22Rv1 (cell line): ENCODE results near the gene ZNF394.

Experiments used
- CTCF ChIP-seq: fragments of 450-650 bp; IDR thresholded peaks from 2 replicates; pipeline ENCODE4 v1.5.1; 2017; ENCODE audit warnings: mild to moderate bottlenecking
- ZFX ChIP-seq: fragments of 450-650 bp; IDR thresholded peaks from 2 replicates; pipeline ENCODE4 v1.6.1; 2017; ENCODE audit warnings: antibody characterized with exemption, borderline replicate concordance

GRCh38 chr7:99500637-99501009 lies 542 bp upstream of the ZNF394 start:
- TF ChIP-seq CTCF (no peak), ZFX (no peak)
